Left lung (tissue), 10 donors: Measurements from ENCODE around the gene S100PBP. TPM values are rescaled to one million over a fixed set of nuclear protein-coding genes. Genes with fewer than 3 reads are reported as not detected.

Experiments
- ATAC-seq: fragments of 200-7000 bp; cut with Tn5 transposase; one replicate; pipeline ENCODE4 v1.9.1; 2020; ENCODE audit warnings: moderate library complexity
- DNase-seq, 4 donors: peaks; one replicate each; pipeline ENCODE4 v3.0.0-alpha.2; 2013 to 2020
- H3K27ac ChIP-seq, 2 donors: fragments of 200-600 bp; sonication (generic) in 1 of 2; one replicate each; pipeline versions ENCODE4 v1.5.0 to v1.8.0; 2020 to 2021
- H3K27me3 ChIP-seq, 2 donors: fragments of 200-600 bp; sonication (generic) in 1 of 2; one replicate each; pipeline versions ENCODE4 v1.5.0 to v1.8.0; 2020 to 2021
- H3K36me3 ChIP-seq, 2 donors: fragments of 200-600 bp; sonication (generic) in 1 of 2; one replicate each; pipeline versions ENCODE4 v1.5.0 to v1.8.0; 2020 to 2021
- H3K4me1 ChIP-seq, 2 donors: fragments of 200-600 bp; one replicate each; pipeline ENCODE4 v1.8.0; 2021
- H3K4me3 ChIP-seq, 2 donors: fragments of 200-600 bp; sonication (generic) in 1 of 2; one replicate each; pipeline versions ENCODE4 v1.5.0 to v1.8.0; 2020 to 2021; ENCODE audit warnings: mild to moderate bottlenecking in 1 of 2
- H3K9me3 ChIP-seq, 2 donors: fragments of 200-600 bp; sonication (generic) in 1 of 2; one replicate each; pipeline versions ENCODE4 v1.5.0 to v1.8.0; 2020 to 2021
- CTCF ChIP-seq, 2 donors: fragments of 200-600 bp; sonication (generic) in 1 of 2; IDR thresholded peaks; one replicate each; pipeline versions ENCODE4 v1.5.0 to v1.8.0; 2021; ENCODE audit warnings: antibody characterized with exemption in 2 of 2
- intact Hi-C, 2 donors: fragments of 100-400 bp; cut with DNase I; formaldehyde crosslinking; loops; one replicate each; pipeline versions ENCODE4 v1.11.2 to v1.14.2; 2022
- polyA plus RNA-seq, 6 donors: library from polyadenylated mRNA; unstranded; fragments of 120-200 nt; gene quantifications; one replicate each; pipeline ENCODE4 v1.2.1, GENCODE V29; 2013; ENCODE audit not compliant: insufficient read length in 6 of 6
- total RNA-seq, 2 donors: library from RNA; stranded (reverse); fragmentation: NEBNext Ultra II Directional; extraction: Animal tissue kit (Norgen Biotek cat#: 25700); gene quantifications; one replicate each; pipeline ENCODE4 v1.2.1, GENCODE V29; 2021
- donor health status: DM: no; HTN: yes; CAD: no.
- donor health status: DM: no; HTN: no; CAD: no.

S100PBP gene
- total and polyA plus RNA-seq, 8 donors, result 32.3 to 56.5 (median 51.1) TPM

DNA sequence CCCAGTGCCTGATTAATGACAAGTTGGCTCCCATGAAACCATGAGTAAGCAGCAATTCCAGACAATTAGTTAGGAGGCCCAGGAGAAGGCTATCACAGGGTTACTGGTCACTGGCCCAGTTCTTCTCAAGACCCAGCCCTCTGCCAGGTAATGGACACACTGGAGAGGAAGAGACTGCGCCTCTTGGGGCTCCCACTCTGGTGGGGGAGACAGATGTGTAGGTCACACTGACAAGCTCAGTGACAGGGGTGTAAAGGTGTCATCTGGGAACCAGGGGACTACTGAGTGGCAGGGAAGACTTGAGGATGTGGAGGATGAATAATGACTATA is 73.8 kb downstream of the S100PBP start:
- no peak for TF ChIP-seq CTCF (IDR thresholded peaks at IDR 0.05)
- no peak for DNase-seq
- Histone ChIP-seq H3K27ac (no peak overlapping the region), H3K4me1 (peaks cover 0 to 13% of the 10 kb centered on the region in 2 donors), H3K36me3 (no peaks in the 10 kb centered on the region), H3K27me3 (peaks cover 33 to 90% of the 10 kb centered on the region in 2 donors), H3K4me3 (no peak overlapping the region), H3K9me3 (no peaks in the 10 kb centered on the region)
- intact Hi-C loops, result no loop called here
- ATAC-seq, result no peak

DNA sequence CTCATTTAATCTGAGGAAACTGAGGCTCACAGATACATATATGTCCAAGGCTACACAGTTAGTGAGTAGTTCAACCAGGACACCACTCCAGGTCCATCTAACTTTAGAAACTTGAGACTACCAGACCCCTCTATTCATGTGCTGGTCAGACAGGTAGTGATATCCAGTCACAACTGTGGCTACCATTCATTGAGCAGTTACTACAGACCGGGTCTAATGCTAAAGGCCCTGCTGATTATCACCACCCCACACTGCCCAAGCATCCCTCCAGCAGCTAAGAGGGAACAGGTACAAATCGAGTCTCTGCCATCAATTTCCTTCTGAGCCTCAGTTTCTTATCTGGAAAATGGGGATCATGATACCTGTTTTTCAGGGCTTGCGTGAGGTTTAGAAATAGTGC is 74.2 kb downstream of the S100PBP start:
- DNase-seq, result no peak
- Histone ChIP-seq H3K9me3 (no peaks in the 10 kb centered on the region), H3K4me3 (no peak overlapping the region), H3K27ac (no peak overlapping the region), H3K4me1 (peaks cover 0 to 13% of the 10 kb centered on the region in 2 donors), H3K36me3 (no peaks in the 10 kb centered on the region), H3K27me3 (peaks cover 28 to 85% of the 10 kb centered on the region in 2 donors)
- intact Hi-C loops, result no loop called here
- TF ChIP-seq CTCF (IDR thresholded peaks at IDR 0.05), result no peak
- no peak for ATAC-seq

DNA sequence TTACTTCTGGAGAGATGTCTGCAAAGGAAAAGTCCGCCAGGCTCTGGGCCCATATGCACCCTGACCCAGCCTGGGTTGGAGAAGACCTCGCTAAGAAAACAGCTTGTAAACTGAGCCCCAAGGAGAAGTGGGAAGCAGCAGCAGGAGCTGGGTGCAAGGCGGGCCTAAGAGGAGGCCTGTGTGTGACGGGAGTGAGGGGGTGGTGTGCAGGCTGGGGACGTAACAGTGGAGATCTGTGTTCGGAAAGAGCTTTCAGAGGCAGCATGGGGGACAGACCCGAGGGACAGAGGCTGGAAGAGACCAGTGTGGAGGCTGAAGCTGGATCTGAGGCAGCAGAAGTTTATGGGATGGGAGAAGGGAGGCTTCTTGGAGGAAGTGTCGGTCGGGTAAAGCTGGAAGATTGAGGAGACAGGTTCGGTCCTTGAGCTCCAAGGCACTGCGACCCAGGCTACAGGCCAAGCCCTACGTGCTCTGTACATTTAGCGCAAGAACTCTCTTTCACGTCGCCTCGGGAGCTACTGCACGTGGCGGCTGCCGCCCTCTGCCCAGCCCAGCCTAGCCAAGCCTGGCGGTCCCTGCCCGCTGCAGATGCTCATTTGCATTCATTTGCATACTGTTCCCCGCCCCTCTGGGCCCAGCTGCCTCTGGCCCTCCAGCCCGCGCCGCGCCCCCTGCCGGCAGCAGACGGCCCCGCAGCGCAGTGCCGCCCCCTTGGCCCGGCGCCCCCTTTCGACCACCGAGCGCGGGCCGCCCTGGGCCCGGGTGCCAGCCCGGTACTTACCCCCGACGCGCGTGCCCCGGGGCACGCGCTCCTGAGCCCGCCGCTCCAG is 75.1 kb downstream of the S100PBP start:
- intact Hi-C loops, result no loop called here
- Histone ChIP-seq H3K36me3 (no peaks in the 10 kb centered on the region), H3K27me3 (peaks cover 21 to 77% of the 10 kb centered on the region in 2 donors), H3K4me1 (peaks cover 0 to 13% of the 10 kb centered on the region in 2 donors), H3K9me3 (no peaks in the 10 kb centered on the region), H3K4me3 (peak overlapping the region; percentile 27 to 32), H3K27ac (no peak overlapping the region)
- ATAC-seq (peak; percentile 39), DNase-seq (peak in 1 of 4 donors; percentile 82)
- TF ChIP-seq CTCF (IDR thresholded peaks at IDR 0.05), result peak in 1 of 2 donors; percentile 55

GRCh38 chr1:32893198-32894018 is 76.0 kb downstream of the S100PBP start:
- TF ChIP-seq CTCF (IDR thresholded peaks at IDR 0.05), result peak in 1 of 2 donors; percentile 5
- peak in 1 of 4 donors; percentile 82 for DNase-seq
- no peak overlapping the region for H3K27ac ChIP-seq
- H3K4me1 ChIP-seq, result peaks cover 0 to 13% of the 10 kb centered on the region in 2 donors
- no peaks in the 10 kb centered on the region for H3K36me3 ChIP-seq
- H3K27me3 ChIP-seq, result peaks cover 17 to 77% of the 10 kb centered on the region in 2 donors
- intact Hi-C loops, result no loop called here
- H3K4me3 ChIP-seq, result peak overlapping the region; percentile 27 to 32
- ATAC-seq, result peak; percentile 65
- no peaks in the 10 kb centered on the region for H3K9me3 ChIP-seq

DNA sequence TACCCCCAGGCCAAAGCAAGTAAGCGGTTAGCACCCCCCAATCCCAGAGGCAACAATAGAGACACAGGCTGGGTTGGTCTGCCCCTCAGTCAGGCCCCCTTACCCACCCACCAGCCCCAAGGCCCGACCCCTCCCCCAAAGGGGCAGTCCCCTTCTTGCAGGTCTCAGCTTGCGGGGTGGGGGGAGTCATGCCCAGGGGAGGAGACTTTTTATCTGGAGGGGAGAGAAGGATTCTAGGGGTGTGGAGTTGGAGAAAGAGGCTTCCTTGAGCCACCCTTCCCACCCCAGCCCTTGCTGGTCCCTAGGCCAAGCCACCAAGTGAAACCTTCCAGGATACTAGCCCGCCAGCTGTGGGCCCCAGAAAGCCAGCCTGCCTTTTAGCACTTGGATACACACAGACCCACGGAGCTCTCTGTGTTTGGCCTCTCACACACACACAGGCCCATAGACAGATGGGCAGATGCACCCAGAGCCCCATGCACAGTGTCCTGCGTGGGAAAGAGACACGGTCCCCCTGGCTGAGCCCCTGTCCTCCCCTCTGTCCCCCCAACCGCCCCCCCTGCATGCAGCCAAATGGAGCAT is 76.7 kb downstream of the S100PBP start:
- no peak for DNase-seq
- intact Hi-C loops, result no loop called here
- no peaks in the 10 kb centered on the region for H3K36me3 ChIP-seq
- no peaks in the 10 kb centered on the region for H3K9me3 ChIP-seq
- no peak overlapping the region for H3K4me3 ChIP-seq
- TF ChIP-seq CTCF (IDR thresholded peaks at IDR 0.05), result no peak
- H3K27me3 ChIP-seq, result peaks cover 17 to 77% of the 10 kb centered on the region in 2 donors
- H3K27ac ChIP-seq, result no peak overlapping the region
- peaks cover 0 to 13% of the 10 kb centered on the region in 2 donors for H3K4me1 ChIP-seq
- ATAC-seq, result no peak
